Endothelial cell of hepatic sinusoid (primary cell): Measurements from ENCODE around the gene POFUT2.

Experiments
- in situ Hi-C: cut with HindIII; loops from 2 replicates; pipeline ENCODE4 v1.10.0; 2017; ENCODE audit warnings: low sequenced_read_pairs

The POFUT2 gene

DNA sequence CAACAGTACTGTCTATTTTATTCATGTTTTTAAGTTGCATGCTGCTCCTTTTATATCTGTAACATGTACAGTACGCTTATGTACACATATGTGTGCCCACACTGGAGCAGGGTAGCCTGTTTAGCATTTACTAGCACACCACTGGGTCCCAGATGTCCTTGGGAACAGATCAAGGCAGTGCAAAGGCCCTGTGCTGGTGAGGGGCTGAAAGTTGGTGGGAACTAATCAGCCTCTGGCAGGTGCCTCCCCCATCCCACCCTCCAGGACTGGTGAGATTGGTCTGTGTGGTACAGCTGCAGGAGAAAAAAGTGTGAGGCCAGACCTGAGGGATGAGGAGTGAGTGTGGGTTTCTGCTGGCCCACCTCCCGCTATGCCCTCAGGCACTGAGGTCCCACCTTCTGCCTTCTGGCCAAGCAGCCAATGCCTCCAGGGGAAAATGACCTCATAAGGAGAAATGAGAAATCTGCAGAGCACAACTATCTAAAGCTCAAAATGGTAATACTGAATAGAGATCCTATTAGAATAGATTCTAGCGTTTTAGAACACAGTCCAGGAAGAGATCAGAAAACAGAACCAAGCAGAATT lies 58.9 kb downstream of the POFUT2 start:
- in situ Hi-C loops, result no loop called here

DNA sequence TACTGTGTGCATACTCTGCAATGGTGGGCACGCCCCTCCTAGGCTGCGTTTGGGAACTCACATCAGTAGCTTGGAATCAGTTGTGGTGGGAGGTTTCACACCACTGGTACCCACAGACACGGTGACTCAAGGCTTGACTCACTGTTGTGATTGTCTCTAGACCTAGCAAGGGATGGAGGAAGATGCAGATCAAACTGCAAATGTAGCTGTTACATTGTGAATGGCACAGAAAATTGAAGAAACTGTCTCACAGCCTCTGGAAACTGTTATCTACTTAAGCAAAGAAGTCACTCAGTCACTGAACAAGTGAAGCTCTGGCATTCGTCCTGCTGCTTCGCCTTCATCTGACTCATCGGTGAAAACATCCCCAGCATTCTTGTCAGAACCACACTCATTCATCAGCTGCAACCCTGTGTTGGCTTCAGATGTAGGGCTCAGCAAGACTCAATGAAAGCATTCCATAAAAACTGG lies 59.5 kb downstream of the POFUT2 start:
- in situ Hi-C loops, result no loop called here

DNA sequence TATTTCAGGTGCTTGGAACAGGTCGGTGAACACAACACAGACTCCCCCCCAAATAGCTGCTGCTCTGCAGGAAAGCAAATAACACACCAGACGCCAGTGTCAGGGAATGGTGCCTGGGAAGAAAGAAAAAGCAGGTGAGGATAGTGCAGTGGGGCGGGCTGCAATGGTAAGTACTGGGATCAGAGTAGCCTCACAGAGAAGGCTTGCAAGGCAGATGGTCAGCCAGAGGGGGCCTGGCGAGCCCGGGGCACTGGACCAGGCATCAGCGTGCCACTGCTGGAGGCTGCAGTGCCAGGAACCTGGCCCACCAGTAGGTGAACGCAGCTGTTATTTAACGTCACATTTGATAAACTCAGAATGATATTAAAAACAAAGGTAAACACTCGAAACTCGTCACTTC lies 60.0 kb downstream of the POFUT2 start:
- in situ Hi-C loops, result no loop called here

DNA sequence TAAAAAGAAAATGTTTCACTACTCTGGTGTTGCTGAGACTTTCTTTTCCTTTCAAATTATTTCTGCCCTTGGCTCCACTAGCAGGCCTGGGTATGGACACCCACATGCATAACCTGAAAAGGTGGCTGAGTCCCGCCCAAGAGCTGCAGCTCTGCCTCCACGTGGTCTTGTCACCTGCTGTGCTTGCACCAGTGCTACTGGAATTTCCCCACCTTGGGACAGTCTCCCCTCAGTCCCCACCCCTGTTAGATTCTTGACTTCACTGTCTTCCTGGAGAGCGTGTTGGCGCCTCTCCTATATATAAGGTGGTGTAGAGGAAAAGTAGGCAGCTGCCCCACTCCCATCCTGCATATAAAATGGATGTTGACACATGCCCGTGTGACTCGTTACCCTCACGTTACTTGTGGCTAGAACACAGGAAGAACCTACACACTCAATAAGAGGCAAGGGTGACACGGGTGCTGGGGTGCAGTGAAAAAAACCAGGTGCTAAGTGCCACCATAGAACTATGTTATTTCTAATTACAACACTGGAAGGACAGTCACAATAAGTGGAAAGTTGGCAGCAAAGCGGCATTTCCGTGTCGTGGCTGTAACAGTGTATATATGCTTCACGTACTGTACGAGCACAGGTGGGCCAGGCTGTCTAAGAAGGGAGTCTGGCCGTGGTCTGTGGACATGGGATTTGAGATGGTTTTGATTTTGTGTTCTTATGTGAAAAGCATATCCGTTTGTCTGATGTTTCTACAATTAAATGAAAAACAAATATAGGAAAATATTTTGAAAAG lies 61.0 kb downstream of the POFUT2 start:
- in situ Hi-C loops, result no loop called here

DNA sequence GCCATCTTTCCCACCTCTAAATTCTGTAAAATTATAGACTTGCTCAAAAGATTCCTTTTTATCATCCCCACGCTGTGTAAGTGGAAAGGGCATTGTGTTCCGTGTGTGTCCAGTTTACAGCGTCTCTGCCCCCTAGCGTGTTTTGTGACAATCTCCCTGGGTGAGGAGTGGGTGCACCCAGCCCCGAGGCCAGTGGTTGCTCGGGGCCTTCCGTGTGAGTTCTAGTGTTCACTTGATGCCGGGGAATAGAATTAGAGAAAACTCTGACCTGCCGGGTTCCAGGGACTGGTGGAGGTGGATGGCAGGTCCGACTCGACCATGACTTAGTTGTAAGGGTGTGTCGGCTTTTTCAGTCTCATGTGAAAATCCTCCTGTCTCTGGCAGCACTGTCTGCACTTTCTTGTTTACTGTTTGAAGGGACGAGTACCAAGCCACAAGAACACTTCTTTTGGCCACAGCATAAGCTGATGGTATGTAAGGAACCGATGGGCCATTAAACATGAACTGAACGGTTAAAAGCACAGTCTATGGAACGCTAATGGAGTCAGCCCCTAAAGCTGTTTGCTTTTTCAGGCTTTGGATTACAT lies 61.9 kb downstream of the POFUT2 start:
- in situ Hi-C loops, result no loop called here

DNA sequence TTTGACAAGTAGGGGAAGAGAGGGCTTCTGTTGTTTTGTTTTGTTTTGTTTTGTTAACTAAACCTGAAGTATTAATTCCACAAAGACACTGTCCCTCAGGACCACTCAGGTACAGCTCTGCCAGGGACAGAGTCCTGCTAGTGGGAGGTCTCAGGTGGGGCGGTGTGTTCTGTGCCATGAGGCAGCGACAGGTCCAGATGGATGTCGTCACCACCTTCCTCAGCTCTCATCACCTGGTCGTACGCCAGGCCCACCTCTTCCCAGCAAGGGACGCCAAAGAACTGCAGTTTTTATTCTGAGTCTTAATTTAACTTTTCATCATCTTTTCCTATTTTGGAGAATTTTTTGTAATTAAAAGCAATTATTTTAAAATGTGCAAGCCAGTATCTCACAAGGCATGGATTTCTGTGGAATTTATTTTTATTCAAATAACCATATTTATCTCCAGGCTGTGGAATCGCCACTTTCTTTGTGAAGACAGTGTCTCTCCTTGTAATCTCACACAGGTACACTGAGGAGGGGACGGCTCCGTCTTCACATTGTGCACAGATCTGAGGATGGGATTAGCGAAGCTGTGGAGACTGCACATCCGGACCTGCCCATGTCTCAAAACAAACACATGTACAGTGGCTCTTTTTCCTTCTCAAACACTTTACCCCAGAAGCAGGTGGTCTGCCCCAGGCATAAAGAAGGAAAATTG lies 62.5 kb downstream of the POFUT2 start:
- in situ Hi-C loops, result no loop called here

DNA sequence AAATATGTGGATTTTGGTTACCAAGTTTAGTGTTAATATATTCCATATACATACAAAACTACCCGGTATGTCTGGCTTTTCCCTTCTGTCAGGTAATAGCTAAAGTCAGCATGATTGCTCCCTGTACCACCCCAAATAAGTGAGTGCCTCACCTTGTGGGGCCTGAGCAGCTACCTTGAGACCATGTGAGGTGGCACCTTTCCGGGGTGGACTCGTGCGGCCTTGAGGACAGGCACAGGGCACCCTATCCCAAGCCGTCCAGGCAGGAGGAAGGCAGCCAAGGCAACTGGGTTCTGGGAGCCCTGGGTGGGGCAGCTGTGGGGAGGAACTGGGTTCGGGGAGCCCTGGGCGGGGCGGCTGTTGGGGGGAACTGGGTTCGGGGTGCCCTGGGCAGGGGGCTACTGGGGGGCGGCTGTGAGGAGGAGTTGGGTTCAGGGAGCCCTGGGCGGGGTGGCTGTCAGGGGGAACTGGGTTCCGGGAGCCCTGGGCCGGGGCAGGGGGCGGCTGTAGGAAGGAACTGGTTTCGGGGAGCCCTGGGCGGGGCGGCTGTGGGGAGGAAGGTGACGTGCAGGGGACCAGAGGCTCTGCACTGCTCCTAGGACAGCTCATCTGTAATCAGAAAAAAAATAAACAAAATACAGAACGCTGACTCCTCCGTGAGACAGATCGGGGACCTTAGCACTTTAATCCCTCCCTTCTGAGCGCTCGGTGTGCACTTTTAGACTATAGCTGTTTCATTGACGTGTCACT lies 63.3 kb downstream of the POFUT2 start:
- in situ Hi-C loops, result no loop called here

DNA sequence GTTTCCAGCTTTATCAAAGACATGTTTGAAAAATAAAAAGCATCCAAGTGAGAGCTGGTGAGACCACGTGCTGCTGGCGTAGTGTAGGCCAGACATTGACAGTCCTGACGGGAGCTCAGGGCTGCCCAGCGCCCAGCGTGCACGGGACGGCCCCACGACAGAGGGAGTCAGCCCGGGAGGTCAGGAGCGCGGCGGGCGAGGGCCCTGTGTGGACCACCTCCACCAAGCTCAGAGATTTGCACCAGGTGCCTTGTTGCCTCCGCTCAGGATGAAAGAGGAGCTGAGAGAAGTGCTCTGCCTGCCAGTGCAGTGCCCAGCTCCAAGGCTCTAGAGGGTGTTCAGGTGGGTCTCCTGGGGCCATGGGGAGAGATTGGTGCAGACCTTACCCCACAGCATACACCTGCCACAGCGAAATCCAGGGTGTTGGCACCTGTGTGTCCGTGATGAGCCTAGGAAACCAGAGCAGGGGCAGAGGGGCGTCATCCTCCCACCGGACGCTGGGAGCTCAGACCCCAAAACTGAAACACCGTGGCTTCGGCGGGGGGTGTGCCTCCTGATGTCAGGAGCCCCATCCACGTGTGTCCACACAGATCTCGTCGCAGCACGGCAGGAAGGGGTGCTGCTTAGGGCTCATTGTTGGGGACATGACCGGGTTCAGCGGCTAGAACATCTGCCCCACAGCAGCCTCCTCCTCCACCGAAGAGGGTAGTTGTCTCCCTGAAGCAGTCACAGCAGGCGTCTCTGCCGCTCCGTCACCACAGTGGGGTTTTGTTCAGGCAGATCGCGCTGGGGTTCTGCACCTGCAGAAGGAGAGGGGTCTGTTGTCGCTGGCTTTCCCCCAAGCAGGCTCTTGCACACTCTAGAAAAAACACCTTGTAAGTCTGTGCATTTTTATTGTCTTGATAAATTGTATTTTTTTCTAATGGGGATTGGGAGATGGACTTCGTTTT lies 64.2 kb downstream of the POFUT2 start:
- in situ Hi-C loops, result no loop called here

DNA sequence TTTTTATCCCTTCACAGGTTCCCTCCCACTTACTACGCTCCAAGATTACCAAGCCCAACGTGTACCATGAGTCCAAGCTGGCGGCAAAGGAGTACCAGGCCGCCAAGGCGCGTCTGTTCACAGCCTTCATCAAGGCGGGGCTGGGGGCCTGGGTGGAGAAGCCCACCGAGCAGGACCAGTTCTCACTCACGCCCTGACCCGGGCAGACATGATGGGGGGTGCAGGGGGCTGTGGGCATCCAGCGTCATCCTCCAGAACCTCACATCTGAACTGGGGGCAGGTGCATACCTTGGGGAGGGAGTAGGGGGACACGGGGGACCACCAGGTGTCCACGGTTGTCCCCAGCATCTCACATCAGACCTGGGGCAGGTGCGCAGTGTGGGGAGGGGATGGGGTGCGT lies 65.7 kb downstream of the POFUT2 start:
- in situ Hi-C loops, result no loop called here

DNA sequence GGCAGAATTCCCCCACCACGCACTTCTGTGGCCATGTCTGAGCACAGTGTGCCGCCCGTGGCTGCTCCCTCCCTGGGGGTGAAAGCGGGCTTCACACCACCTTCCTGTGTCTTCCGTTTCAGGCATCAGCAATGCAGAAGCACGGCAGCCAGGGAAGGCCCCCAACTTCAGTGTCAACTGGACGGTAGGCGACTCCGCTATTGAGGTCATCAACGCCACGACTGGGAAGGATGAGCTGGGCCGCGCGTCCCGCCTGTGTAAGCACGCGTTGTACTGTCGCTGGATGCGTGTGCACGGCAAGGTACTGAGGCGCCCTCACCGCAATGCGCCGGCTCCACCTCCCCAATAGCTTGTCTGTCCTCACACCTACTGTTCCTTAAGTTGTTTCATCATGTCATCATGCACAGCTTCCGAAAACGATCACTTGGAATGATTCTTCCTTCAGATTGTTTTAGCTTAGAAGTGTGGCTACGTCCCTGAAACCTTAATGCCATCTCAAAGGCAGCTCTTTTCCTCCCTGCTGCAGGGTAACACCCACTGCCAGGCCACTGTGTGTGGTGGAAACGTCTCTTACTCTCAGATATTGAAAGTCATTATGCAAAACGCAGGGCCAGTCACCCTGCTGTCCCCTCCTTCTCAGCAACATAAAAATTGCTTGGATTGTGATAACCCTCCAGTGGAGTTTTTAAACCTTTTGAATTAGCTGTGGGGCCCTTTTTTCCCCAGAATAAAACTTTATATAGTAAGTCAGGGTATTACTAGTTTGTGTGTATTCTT lies 66.8 kb downstream of the POFUT2 start:
- in situ Hi-C loops, result no loop called here

DNA sequence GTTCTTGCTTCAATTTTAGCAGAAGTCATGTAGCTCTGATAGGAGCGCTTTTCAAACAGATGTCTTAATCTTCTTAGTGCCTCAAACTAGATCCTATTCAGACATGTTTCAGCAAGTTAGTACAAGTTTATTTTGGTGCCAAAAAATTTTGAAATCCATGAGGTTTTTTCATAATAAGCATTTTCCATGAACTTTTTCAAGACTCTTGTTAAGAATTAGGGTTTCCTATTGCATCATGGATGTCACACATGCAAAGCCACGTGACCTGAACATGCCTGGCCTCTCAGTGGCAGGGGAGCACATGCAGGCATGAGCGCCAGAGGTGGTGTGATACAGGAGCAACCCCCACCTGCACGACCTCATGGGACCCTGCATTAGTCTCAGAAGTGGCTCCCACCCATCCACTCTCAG lies 67.6 kb downstream of the POFUT2 start:
- in situ Hi-C loops, result no loop called here

DNA sequence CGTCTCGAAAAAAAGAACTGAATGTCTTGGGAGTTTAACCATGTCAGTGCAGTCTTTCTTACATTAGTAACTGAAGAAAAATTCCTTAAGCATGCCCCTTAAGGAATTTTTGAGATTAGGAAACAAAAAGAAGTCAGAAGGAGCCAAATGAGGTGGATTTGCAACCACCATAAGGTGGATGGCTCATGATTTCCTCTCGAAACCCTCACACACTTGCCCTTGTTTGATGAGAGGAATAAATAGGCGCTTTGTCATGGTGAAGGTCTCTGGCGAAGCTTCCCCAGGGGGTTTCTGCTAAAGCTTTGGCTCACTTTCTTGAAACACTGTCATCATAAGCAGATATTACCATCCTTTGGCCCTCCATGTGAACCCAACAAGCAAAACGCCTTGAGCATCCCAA lies 68.2 kb downstream of the POFUT2 start:
- in situ Hi-C loops, result loop anchor here (5.0 kb wide), 1 partner anchor 67 kb away; no protein-coding TSS in a partner anchor

DNA sequence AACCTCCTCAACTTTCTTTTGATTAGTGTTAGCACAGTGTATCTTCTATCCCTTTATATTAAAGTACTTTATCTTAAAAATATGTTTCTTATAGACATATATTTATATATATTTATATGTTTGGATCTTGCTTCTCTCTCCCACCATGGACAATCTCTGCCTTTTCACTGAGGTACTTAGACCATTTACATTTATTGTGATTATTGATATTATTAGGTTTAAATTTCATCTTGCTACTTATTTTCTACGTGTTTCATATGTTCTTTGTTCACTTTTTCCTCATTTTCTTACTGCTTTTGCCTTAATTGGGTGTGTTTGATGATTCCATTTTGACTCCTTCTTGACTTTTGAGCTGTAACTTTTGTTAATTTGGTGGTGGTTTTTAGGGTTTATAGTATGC lies 70.7 kb downstream of the POFUT2 start:
- in situ Hi-C loops, result loop anchor here (5.0 kb wide), 1 partner anchor 65 kb away; no protein-coding TSS in a partner anchor

DNA sequence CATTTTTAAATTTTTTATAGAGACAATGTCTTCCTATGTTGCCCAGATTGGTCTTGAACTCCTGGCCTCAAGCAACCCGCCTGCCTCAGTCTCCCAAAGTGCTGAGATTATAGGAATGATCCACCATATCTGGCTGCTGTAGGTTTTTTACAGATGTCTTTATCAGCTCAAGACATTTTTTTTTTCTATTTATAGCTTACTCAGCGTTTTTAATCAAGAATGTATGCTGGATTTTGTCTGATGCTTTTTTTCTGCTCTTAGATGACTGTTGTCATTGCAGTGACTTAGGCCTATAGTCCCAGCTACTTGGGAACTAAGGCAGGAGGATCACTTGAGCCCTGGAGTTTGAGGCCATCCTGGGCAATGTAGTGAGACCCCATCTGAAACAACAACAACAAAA lies 72.5 kb downstream of the POFUT2 start:
- in situ Hi-C loops, result loop anchor here (5.0 kb wide), 1 partner anchor 63 kb away; no protein-coding TSS in a partner anchor
